ENCODE data around the gene CCDC38.
A peak's percentile ranks its signal among the peaks of the same experiment; 100 is the strongest.

The CCDC38 gene

DNA sequence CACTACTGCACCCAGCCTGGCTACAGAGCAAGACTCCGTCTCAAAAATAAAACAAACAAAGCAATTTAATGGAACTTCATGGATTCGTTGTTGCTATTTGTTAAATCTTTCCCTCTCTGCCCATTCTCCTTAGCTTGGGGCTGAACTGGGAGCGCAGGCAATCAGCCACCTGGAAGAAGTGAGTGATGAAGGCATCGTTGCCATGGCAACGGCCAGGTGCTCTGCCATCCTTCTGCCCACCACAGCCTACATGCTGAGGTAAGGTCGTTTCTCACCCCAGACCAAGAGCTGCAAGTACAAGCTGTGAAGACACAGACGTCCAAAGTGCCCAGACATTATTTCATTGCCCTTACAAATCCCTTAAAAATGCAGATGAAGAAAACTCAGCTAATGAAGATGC is 19.8 kb upstream of the CCDC38 start:
- no peak for DNase-seq (ENCODE audit: low read depth)
- H3K4me3 ChIP-seq (ENCODE audit: low read length) = no peak overlapping the region
- TF ChIP-seq, protein P1, sequence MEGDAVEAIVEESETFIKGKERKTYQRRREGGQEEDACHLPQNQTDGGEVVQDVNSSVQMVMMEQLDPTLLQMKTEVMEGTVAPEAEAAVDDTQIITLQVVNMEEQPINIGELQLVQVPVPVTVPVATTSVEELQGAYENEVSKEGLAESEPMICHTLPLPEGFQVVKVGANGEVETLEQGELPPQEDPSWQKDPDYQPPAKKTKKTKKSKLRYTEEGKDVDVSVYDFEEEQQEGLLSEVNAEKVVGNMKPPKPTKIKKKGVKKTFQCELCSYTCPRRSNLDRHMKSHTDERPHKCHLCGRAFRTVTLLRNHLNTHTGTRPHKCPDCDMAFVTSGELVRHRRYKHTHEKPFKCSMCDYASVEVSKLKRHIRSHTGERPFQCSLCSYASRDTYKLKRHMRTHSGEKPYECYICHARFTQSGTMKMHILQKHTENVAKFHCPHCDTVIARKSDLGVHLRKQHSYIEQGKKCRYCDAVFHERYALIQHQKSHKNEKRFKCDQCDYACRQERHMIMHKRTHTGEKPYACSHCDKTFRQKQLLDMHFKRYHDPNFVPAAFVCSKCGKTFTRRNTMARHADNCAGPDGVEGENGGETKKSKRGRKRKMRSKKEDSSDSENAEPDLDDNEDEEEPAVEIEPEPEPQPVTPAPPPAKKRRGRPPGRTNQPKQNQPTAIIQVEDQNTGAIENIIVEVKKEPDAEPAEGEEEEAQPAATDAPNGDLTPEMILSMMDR (conservative IDR thresholded peaks at IDR 0.05; ENCODE audit: low read length) = no peak

DNA sequence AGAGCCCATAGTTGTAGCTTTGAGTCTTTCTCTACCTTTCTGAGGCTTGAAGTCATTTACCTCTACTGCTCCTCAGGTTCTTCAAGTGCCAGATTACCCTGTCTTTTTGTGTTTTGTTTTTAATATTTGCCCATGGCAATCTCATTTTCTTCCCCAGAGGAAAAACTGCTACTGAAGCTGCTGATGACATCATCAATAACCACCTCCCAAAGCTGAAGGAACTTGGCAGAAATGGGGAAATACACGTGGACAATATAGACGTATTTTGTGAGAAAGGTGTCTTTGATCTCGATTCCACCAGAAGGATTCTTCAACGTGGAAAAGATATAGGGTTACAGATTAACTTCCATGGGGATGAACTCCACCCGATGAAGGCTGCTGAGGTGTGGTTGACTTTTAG is 17.8 kb upstream of the CCDC38 start:
- DNase-seq (ENCODE audit: low read depth) = no peak
- TF ChIP-seq, protein P1 (conservative IDR thresholded peaks at IDR 0.05; ENCODE audit: low read length) = no peak
- H3K4me3 ChIP-seq (ENCODE audit: low read length) = no peak overlapping the region

DNA sequence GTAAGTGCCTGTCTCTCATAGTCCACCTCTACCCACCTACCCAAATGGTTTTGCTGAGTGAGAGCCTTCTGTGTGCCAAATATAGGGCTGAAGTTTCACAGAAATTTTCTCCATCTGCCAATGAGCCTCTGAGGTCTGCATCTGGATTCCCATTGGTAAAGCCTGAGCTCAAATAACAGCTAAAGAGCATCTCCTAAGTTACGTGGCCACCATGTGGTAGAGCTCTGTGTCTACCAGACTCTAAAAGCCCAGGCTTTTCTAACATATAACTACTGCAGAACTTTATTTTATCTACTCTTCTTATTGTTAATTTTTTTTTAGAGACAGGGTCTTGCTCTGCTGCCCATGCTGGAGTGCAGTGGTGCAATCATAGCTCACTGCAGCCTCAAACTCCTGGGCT is 16.7 kb upstream of the CCDC38 start:
- peak; percentile 10 for DNase-seq (ENCODE audit: low read depth)
- TF ChIP-seq, protein P1 (conservative IDR thresholded peaks at IDR 0.05; ENCODE audit: low read length) = no peak; the same call in 1 of the 2 replicates
- no peak overlapping the region for H3K4me3 ChIP-seq (ENCODE audit: low read length)

DNA sequence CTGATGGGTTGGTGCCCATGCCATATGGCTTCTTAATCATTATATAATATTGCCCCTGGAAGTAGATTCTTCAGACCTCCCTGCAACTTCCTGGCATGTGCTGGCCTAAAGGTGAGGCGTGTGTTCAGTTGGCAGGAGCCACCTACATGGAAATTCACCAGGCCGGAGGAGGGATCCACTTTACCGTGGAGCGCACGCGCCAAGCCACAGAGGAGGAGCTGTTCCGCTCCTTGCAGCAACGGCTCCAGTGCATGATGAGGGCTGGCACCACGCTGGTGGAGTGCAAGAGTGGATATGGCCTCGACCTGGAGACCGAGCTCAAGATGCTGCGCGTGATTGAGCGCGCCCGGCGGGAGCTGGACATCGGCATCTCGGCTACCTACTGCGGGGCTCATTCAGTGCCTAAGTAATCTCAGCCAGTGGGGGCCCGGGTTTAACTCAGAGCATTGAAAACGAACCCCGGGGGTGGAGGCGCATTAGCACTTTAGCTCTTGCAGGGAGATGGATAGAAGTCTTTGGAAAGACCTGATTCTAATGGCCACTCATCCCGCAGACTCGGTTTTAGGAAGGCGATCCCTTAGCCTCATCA is 14.2 kb upstream of the CCDC38 start:
- TF ChIP-seq, protein P1 (conservative IDR thresholded peaks at IDR 0.05; ENCODE audit: low read length) = no peak
- H3K4me3 ChIP-seq (ENCODE audit: low read length) = no peak overlapping the region
- no peak for DNase-seq (ENCODE audit: low read depth)

DNA sequence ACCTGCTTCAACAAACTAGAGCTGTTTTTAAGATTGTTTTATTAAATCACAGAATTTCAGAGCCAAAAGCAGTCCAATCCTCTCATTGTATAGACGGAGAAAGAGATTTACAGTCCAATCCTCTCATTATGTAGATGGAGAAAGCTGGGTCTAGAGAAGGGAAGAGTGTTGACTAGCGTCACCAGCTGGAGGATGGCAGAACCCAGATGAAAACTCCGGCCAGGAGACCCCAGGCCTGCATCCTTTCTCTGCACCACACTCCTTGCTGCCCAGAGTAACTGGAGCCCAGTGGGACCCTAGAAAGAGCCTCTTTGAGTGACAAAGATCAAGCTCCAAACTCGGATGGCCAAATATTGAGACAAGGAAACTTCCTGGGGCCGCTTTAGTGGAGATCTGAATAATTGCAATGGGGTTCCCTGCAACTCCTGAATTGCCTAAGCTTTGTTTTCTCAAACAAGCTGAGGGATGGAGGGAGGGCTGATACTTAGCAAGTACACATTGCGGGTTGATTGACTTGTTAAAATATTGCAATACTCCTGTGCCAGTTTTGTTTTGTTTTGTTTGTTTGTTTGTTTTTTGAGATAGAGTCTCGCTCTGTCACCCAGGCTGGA is 13.2 kb upstream of the CCDC38 start:
- H3K4me3 ChIP-seq (ENCODE audit: low read length) = no peak overlapping the region
- no peak for DNase-seq (ENCODE audit: low read depth)
- TF ChIP-seq, protein P1 (conservative IDR thresholded peaks at IDR 0.05; ENCODE audit: low read length) = no peak

DNA sequence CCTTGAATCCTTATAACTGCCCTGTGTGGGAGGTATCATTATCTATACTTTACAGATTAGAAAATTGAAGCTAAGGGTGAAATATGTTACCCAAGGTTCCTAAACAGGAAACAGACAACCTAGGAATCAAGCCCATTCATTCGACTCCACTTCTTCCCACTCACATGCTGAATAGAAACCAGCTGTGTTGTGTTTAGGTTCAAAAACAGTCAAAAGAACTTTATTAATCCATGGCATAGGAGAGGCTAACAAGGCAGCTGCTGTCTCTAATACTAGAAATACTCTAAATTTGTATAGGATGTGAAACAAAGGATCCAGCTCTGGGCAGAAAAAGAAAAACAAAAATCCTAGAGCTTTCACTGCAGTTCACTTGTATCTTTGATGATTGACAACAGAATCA is 10.6 kb upstream of the CCDC38 start:
- TF ChIP-seq, protein P1 (conservative IDR thresholded peaks at IDR 0.05; ENCODE audit: low read length) = no peak
- DNase-seq (ENCODE audit: low read depth) = no peak
- no peak overlapping the region for H3K4me3 ChIP-seq (ENCODE audit: low read length)

DNA sequence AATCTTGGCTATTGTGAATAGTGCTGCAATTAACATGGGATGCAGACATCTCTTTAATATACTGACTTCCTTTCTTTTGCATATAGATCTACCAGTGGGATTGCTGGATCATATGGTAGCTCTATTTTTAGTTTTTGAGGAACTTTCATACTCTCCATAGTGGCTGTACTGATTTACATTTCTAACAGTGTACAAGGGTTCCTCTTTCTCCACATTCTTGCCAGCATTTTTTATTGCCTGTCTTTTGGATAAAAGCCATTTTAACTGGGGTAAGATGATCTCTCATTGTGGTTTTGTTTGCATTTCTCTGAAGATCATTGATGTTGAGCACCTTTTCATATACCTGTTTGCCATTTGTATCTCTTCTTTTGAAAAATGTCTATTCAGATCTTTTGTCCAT is 9.1 kb upstream of the CCDC38 start:
- TF ChIP-seq, protein P1 (conservative IDR thresholded peaks at IDR 0.05; ENCODE audit: low read length) = no peak
- H3K4me3 ChIP-seq (ENCODE audit: low read length) = no peak overlapping the region
- no peak for DNase-seq (ENCODE audit: low read depth)

All from AG10803 (cell line).